ENCODE results near the gene H19.

Gene H19

GRCh38 chr11:1997755-1998154, at the start of gene H19:
Gene H19 (minus strand): TSS chr11:1997842.
- DNase-seq (ENCODE audit: low read depth, low spot score) = no peak
- in situ Hi-C loops (cut with HindIII; ENCODE audit: low sequenced_read_pairs) = no loop called here
- TF ChIP-seq CTCF (IDR thresholded peaks at IDR 0.05; ENCODE audit: low read depth, low read length) = no peak
- H3K4me3 ChIP-seq (ENCODE audit: low read depth, low read length) = no peak within 1 kb of the TSS

- in situ Hi-C loops (cut with HindIII; ENCODE audit: low sequenced_read_pairs) = no loop called here
- DNase-seq (ENCODE audit: low read depth, low spot score) = no peak
- TF ChIP-seq CTCF (IDR thresholded peaks at IDR 0.05; ENCODE audit: low read depth, low read length) = no peak
- H3K4me3 ChIP-seq (ENCODE audit: low read depth, low read length) = no peak overlapping the region
Observed at GRCh38 chr11:2041963-2042362, 44.3 kb upstream of the H19 start.

- DNase-seq (ENCODE audit: low read depth, low spot score) = no peak
- TF ChIP-seq CTCF (IDR thresholded peaks at IDR 0.05; ENCODE audit: low read depth, low read length) = no peak
- H3K4me3 ChIP-seq (ENCODE audit: low read depth, low read length) = no peak overlapping the region
- in situ Hi-C loops (cut with HindIII; ENCODE audit: low sequenced_read_pairs) = no loop called here
Observed at GRCh38 chr11:2041153-2041552, 43.5 kb upstream of the H19 start.

GRCh38 chr11:2039198-2039759, 41.6 kb upstream of the H19 start:
- in situ Hi-C loops (cut with HindIII; ENCODE audit: low sequenced_read_pairs) = no loop called here
- no peak for DNase-seq (ENCODE audit: low read depth, low spot score)
- no peak overlapping the region for H3K4me3 ChIP-seq (ENCODE audit: low read depth, low read length)
- no peak for TF ChIP-seq CTCF (IDR thresholded peaks at IDR 0.05; ENCODE audit: low read depth, low read length)

GRCh38 chr11:2036863-2037486, 39.3 kb upstream of the H19 start:
- no peak for TF ChIP-seq CTCF (IDR thresholded peaks at IDR 0.05; ENCODE audit: low read depth, low read length)
- in situ Hi-C loops (cut with HindIII; ENCODE audit: low sequenced_read_pairs) = no loop called here
- no peak overlapping the region for H3K4me3 ChIP-seq (ENCODE audit: low read depth, low read length)
- no peak for DNase-seq (ENCODE audit: low read depth, low spot score)

GRCh38 chr11:2035382-2035781, 37.7 kb upstream of the H19 start:
- no peak overlapping the region for H3K4me3 ChIP-seq (ENCODE audit: low read depth, low read length)
- in situ Hi-C loops (cut with HindIII; ENCODE audit: low sequenced_read_pairs) = no loop called here
- DNase-seq (ENCODE audit: low read depth, low spot score) = no peak
- no peak for TF ChIP-seq CTCF (IDR thresholded peaks at IDR 0.05; ENCODE audit: low read depth, low read length)

All from astrocyte of the spinal cord (primary cell).